ENCODE data around the gene TRIM44.

- TF ChIP-seq CTCF (IDR thresholded peaks at IDR 0.05; ENCODE audit: low read length): no peak
- TF ChIP-seq EZH2 (IDR thresholded peaks at IDR 0.05; ENCODE audit: borderline replicate concordance, low read length): no peak
Measured at GRCh38 chr11:35681163-35681767, 18.7 kb downstream of the TRIM44 start.

All from OCI-LY1 (cell line).